Aorta (tissue), 5 donors: ENCODE data around the gene ARHGAP24. TPM values are rescaled to one million over a fixed set of nuclear protein-coding genes. Genes with fewer than 3 reads are reported as not detected.
"Not testable (repeated sequence)": the region's sequence is repeated elsewhere in the genome, so short reads cannot be mapped to it uniquely, and the experiment has no call there.

Source experiments
- ATAC-seq: fragments of 200-7000 bp; cut with Tn5 transposase; one replicate; pipeline ENCODE4 v1.9.1; 2022; ENCODE audit warnings: moderate library complexity; ENCODE audit not compliant: low FRiP score
- DNase-seq, 2 donors: peaks; one replicate each; pipeline ENCODE4 v3.0.0-alpha.2; 2020
- H3K27ac ChIP-seq, 2 donors: one replicate each; pipeline ENCODE4 v1.5.1; 2013; ENCODE audit warnings: low read length in 2 of 2, mild to moderate bottlenecking in 2 of 2, moderate library complexity in 2 of 2, control low read depth in 1 of 2, inconsistent platforms in 1 of 2, low read depth in 1 of 2
- H3K27me3 ChIP-seq, 2 donors: one replicate each; pipeline ENCODE4 v1.6.1; 2013; ENCODE audit warnings: control low read depth in 1 of 2, low read length in 1 of 2, mild to moderate bottlenecking in 1 of 2, moderate library complexity in 1 of 2; ENCODE audit not compliant: insufficient read depth in 2 of 2, control insufficient read depth in 1 of 2
- H3K36me3 ChIP-seq, 2 donors: one replicate each; pipeline ENCODE4 v1.6.1; 2013; ENCODE audit warnings: control low read depth in 1 of 2, low read length in 1 of 2, mild to moderate bottlenecking in 1 of 2; ENCODE audit not compliant: insufficient read depth in 2 of 2, control insufficient read depth in 1 of 2
- H3K4me1 ChIP-seq, 2 donors: one replicate each; pipeline ENCODE4 v1.6.1; 2013; ENCODE audit warnings: low read length in 2 of 2, control low read depth in 1 of 2, mild to moderate bottlenecking in 1 of 2, moderate library complexity in 1 of 2; ENCODE audit not compliant: insufficient read depth in 2 of 2, control insufficient read depth in 1 of 2
- H3K4me3 ChIP-seq, 2 donors: one replicate each; pipeline ENCODE4 v1.5.1; 2013; ENCODE audit warnings: low read length in 2 of 2, control low read depth in 1 of 2, mild to moderate bottlenecking in 1 of 2
- H3K9me3 ChIP-seq: one replicate; pipeline ENCODE4 v1.6.1; 2013; ENCODE audit warnings: mild to moderate bottlenecking, low read length; ENCODE audit not compliant: control insufficient read depth
- WGBS, 2 donors: extraction: QIAGEN DNeasy Blood & Tissue Kit; methylation state at CpG; one replicate each; pipeline ENCODE4 v1.1.7; 2013; 5-methylcytosine and 5-hydroxymethylcytosine counted together
- intact Hi-C, 2 donors: fragments of 100-400 bp; cut with DNase I; formaldehyde crosslinking; loops; one replicate each; pipeline versions ENCODE4 v1.14.2 to v1.15.0; 2022
- polyA plus RNA-seq, 2 donors: library from polyadenylated mRNA; stranded (reverse); fragments of 200-250 nt; gene quantifications; one replicate each; pipeline ENCODE4 v1.2.3, GENCODE V29; 2013
- total RNA-seq, 2 donors: library from RNA; stranded (reverse); fragmentation: NEBNext Ultra II Directional; extraction: Animal tissue kit (Norgen Biotek cat#: 25700); gene quantifications; one replicate each; pipeline ENCODE4 v1.2.1, GENCODE V29; 2021
- donor health status: healthy with polysubstance abuse.
- donor health status: Bipolar disorder and iron deficiency.
- donor health status: DM: no; HTN: no; CAD: no.
- donor health status: DM: no; HTN: no; CAD: no.
- donor health status: DM: yes; HTN: yes; CAD: no.

ARHGAP24 gene
- total and polyA plus RNA-seq, 4 donors: 13.4 to 35.2 (median 34.0) TPM

GRCh38 chr4:85889314-85889713 is 414.4 kb downstream of the ARHGAP24 start:
- no peak for ATAC-seq
- H3K27me3 ChIP-seq: no peaks in the 10 kb centered on the region
- H3K36me3 ChIP-seq: no peaks in the 10 kb centered on the region
- H3K4me1 ChIP-seq: no peaks in the 10 kb centered on the region
- no peak overlapping the region for H3K27ac ChIP-seq
- no peak for DNase-seq
- no peaks in the 10 kb centered on the region for H3K9me3 ChIP-seq
- intact Hi-C loops: no loop called here
- 82 to 87% methylated on average over 3 of the region's 3 CpGs for WGBS, 2 donors
- H3K4me3 ChIP-seq: no peak overlapping the region

- no peaks in the 10 kb centered on the region for H3K36me3 ChIP-seq
- no peak for ATAC-seq
- intact Hi-C loops: no loop called here
- 79 to 87% methylated on average over 3 of the region's 3 CpGs for WGBS, 2 donors
- H3K27ac ChIP-seq: no peak overlapping the region
- H3K9me3 ChIP-seq: no peaks in the 10 kb centered on the region
- H3K27me3 ChIP-seq: no peaks in the 10 kb centered on the region
- peaks cover 0 to 4% of the 10 kb centered on the region in 2 donors for H3K4me1 ChIP-seq
- no peak for DNase-seq
- no peak overlapping the region for H3K4me3 ChIP-seq
These were observed 420.8 kb downstream of the ARHGAP24 start for GRCh38 chr4:85895755-85896154.

GRCh38 chr4:85898231-85898630 is 423.3 kb downstream of the ARHGAP24 start:
- Histone ChIP-seq H3K4me3 (no peak overlapping the region), H3K4me1 (peaks cover 0 to 4% of the 10 kb centered on the region in 2 donors), H3K36me3 (no peaks in the 10 kb centered on the region), H3K9me3 (no peaks in the 10 kb centered on the region), H3K27ac (no peak overlapping the region), H3K27me3 (no peaks in the 10 kb centered on the region)
- ATAC-seq (no peak), DNase-seq (no peak)
- 89% methylated on average over 4 of the region's 4 CpGs for WGBS, 2 donors
- intact Hi-C loops: no loop called here

GRCh38 chr4:85901500-85901899 is 426.6 kb downstream of the ARHGAP24 start:
- no peaks in the 10 kb centered on the region for H3K27me3 ChIP-seq
- no peaks in the 10 kb centered on the region for H3K36me3 ChIP-seq
- DNase-seq (no peak), ATAC-seq (no peak)
- intact Hi-C loops: no loop called here
- H3K9me3 ChIP-seq: no peaks in the 10 kb centered on the region
- no peak overlapping the region for H3K4me3 ChIP-seq
- no peak overlapping the region for H3K27ac ChIP-seq
- H3K4me1 ChIP-seq: peaks cover 0 to 4% of the 10 kb centered on the region in 2 donors

GRCh38 chr4:85902647-85903046 is 427.7 kb downstream of the ARHGAP24 start:
- H3K27ac ChIP-seq, H3K27me3 ChIP-seq, intact Hi-C loops, H3K9me3 ChIP-seq, H3K36me3 ChIP-seq, ATAC-seq, H3K4me3 ChIP-seq, H3K4me1 ChIP-seq: not testable (repeated sequence)
- peak in 1 of 2 donors; percentile 43 for DNase-seq
- 95 to 96% methylated on average over 11 of the region's 11 CpGs for WGBS, 2 donors

GRCh38 chr4:85905761-85906160 is 430.8 kb downstream of the ARHGAP24 start:
- DNase-seq (no peak), ATAC-seq (no peak)
- intact Hi-C loops: no loop called here
- Histone ChIP-seq H3K4me3 (no peak overlapping the region), H3K27me3 (no peaks in the 10 kb centered on the region), H3K36me3 (no peaks in the 10 kb centered on the region), H3K4me1 (no peaks in the 10 kb centered on the region), H3K9me3 (no peaks in the 10 kb centered on the region), H3K27ac (no peak overlapping the region)
- WGBS, 2 donors: 71 to 76% methylated on average over 2 of the region's 2 CpGs

GRCh38 chr4:85907001-85907400 is 432.1 kb downstream of the ARHGAP24 start:
- no peaks in the 10 kb centered on the region for H3K36me3 ChIP-seq
- 97 to 98% methylated on average over 2 of the region's 2 CpGs for WGBS, 2 donors
- no peak overlapping the region for H3K4me3 ChIP-seq
- no peak for DNase-seq
- H3K27ac ChIP-seq: no peak overlapping the region
- ATAC-seq: no peak
- H3K27me3 ChIP-seq: no peaks in the 10 kb centered on the region
- no peaks in the 10 kb centered on the region for H3K9me3 ChIP-seq
- H3K4me1 ChIP-seq: no peaks in the 10 kb centered on the region
- intact Hi-C loops: no loop called here

GRCh38 chr4:85909851-85910250 is 434.9 kb downstream of the ARHGAP24 start:
- H3K4me3 ChIP-seq: no peak overlapping the region
- H3K9me3 ChIP-seq: no peaks in the 10 kb centered on the region
- no peaks in the 10 kb centered on the region for H3K36me3 ChIP-seq
- ATAC-seq (no peak), DNase-seq (no peak)
- H3K27ac ChIP-seq: no peak overlapping the region
- no peaks in the 10 kb centered on the region for H3K4me1 ChIP-seq
- 62 to 63% methylated on average over 10 of the region's 10 CpGs for WGBS, 2 donors
- intact Hi-C loops: no loop called here
- no peaks in the 10 kb centered on the region for H3K27me3 ChIP-seq

- H3K27me3 ChIP-seq: no peaks in the 10 kb centered on the region
- no peak for DNase-seq
- no peak overlapping the region for H3K4me3 ChIP-seq
- H3K36me3 ChIP-seq: no peaks in the 10 kb centered on the region
- no peaks in the 10 kb centered on the region for H3K4me1 ChIP-seq
- H3K9me3 ChIP-seq: no peaks in the 10 kb centered on the region
- ATAC-seq: no peak
- WGBS, 2 donors: 73 to 79% methylated on average over 7 of the region's 7 CpGs
- no peak overlapping the region for H3K27ac ChIP-seq
- intact Hi-C loops: no loop called here
These were observed 436.0 kb downstream of the ARHGAP24 start for GRCh38 chr4:85910985-85911384.
